Heart left ventricle (tissue), 13 donors: ENCODE measurements around the gene SYNPO2.

Experiments
- POLR2A ChIP-seq, 2 donors: fragments of 450-650 bp; IDR thresholded peaks; one replicate each; pipeline ENCODE4 v1.6.1; 2017; ENCODE audit warnings: antibody characterized with exemption in 2 of 2, mild to moderate bottlenecking in 2 of 2, moderate library complexity in 2 of 2
- TF ChIP-seq, protein P1 (sequence below), 12 donors: fragments of 200-600 bp; sonication (generic) in 4 of 12; IDR thresholded peaks; one replicate each; pipeline versions ENCODE4 v1.5.0 to v1.8.0; 2018 to 2022; ENCODE audit warnings: antibody characterized with exemption in 12 of 12, mild to moderate bottlenecking in 5 of 12
- donor health status: ischemic (EF 13 %, LVEDD 7.1; RV severe dilation, severe dysfunction).
- donor health status: DM: no; HTN: yes; CAD: no.
- donor health status: DM: no; HTN: no; CAD: no.
- donor health status: ischemic (EF 25% LVEDD 6.9; RV normal size, moderate dysfunction).
- donor health status: ischemic (EF 25% LVEDD 5.7; RV mildly dilated, moderate dysfunction).
- donor health status: ischemic (EF 35%, LVEDD 5.7; RV mildly dilated, moderate dysfunction).
- donor health status: nonischemic (EF 11% LVEDD 7.7; RV severe dilation, severe dysfunction).
- donor health status: DM: yes; HTN: yes; CAD: no.
- donor health status: PGD.
- donor health status: ischemic (EF 29% LVEDD 5.4; RV normal size, mild dysfunction).
- donor health status: nonischemic (EF 23%, LVEDD 6.1; RV moderate dilation, normal function).

DNA sequence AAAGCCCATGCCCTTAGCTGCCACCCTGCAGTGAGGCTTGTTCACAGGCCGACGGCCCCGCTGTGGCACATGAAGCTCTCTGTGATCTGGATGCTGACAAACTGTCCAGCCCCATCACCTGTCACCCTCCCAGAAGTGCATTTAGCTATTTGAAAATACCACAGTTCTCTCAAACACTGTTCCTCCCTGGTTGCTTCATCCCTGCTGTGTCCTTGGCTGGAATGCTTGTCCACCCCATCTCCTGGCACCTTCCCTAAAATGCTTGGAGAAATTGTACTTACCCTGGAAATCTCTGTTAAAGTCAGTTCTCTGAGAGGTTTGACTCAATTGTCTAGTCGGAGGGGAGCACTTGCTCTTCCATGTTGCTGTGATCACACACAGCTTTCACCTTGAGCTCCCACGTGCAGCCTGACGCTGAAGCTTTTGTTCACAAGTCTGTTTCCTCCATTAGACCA, 10.1 kb downstream of the SYNPO2 start:
- TF ChIP-seq, protein P1, sequence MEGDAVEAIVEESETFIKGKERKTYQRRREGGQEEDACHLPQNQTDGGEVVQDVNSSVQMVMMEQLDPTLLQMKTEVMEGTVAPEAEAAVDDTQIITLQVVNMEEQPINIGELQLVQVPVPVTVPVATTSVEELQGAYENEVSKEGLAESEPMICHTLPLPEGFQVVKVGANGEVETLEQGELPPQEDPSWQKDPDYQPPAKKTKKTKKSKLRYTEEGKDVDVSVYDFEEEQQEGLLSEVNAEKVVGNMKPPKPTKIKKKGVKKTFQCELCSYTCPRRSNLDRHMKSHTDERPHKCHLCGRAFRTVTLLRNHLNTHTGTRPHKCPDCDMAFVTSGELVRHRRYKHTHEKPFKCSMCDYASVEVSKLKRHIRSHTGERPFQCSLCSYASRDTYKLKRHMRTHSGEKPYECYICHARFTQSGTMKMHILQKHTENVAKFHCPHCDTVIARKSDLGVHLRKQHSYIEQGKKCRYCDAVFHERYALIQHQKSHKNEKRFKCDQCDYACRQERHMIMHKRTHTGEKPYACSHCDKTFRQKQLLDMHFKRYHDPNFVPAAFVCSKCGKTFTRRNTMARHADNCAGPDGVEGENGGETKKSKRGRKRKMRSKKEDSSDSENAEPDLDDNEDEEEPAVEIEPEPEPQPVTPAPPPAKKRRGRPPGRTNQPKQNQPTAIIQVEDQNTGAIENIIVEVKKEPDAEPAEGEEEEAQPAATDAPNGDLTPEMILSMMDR (IDR thresholded peaks at IDR 0.05): no peak
- peak in 1 of 2 donors; percentile 25 for TF ChIP-seq POLR2A (IDR thresholded peaks at IDR 0.05)
